ENCODE data around the gene OR6M1.

DNA sequence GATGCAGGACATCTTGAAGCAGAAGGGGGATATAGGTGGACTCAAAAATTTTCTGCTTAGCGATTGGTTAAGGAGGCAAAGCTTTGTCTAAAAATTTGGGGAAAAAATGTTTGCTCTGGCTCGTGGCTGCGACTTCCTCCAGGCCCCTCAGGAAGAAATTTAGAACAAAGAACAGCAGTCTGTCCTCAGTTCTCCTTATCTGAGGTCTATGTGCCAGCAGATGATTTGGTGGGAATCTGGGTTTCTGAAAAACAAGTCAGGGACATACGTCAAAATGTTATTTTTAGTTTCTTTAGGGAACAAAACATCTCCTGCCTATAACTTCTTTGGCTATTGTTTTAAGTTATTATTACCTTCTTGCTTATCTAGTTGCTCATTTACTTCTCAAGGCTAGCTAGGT lies 8.1 kb downstream of the OR6M1 start:
- no peak for TF ChIP-seq EZH2 (IDR thresholded peaks at IDR 0.05; ENCODE audit: borderline replicate concordance, low read depth, low read length, severe bottlenecking)
- TF ChIP-seq, protein P1, sequence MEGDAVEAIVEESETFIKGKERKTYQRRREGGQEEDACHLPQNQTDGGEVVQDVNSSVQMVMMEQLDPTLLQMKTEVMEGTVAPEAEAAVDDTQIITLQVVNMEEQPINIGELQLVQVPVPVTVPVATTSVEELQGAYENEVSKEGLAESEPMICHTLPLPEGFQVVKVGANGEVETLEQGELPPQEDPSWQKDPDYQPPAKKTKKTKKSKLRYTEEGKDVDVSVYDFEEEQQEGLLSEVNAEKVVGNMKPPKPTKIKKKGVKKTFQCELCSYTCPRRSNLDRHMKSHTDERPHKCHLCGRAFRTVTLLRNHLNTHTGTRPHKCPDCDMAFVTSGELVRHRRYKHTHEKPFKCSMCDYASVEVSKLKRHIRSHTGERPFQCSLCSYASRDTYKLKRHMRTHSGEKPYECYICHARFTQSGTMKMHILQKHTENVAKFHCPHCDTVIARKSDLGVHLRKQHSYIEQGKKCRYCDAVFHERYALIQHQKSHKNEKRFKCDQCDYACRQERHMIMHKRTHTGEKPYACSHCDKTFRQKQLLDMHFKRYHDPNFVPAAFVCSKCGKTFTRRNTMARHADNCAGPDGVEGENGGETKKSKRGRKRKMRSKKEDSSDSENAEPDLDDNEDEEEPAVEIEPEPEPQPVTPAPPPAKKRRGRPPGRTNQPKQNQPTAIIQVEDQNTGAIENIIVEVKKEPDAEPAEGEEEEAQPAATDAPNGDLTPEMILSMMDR (IDR thresholded peaks at IDR 0.05; ENCODE audit: extremely low read depth in 1 of 2, insufficient read depth in 1 of 2, low read depth in 1 of 2, low read length in 2 of 2) = no peak
- TF ChIP-seq MYC (IDR thresholded peaks at IDR 0.05; ENCODE audit: low read depth, low read length) = no peak
- TF ChIP-seq GATA2 (IDR thresholded peaks at IDR 0.05; ENCODE audit: insufficient read depth, insufficient read length, low read depth, low read length) = no peak
- no peak for TF ChIP-seq POLR2AphosphoS5 (IDR thresholded peaks at IDR 0.05; ENCODE audit: insufficient read depth, low read depth, low read length)
- TF ChIP-seq POLR2A (IDR thresholded peaks at IDR 0.05; ENCODE audit: low read depth, low read length) = no peak
